ENCODE results near the gene KRT20. TPM values are rescaled to one million over a fixed set of nuclear protein-coding genes. Genes with fewer than 3 reads are reported as not detected.

The KRT20 gene
- total RNA-seq, 1 experiment from 2014 or later, result not detected

- no peak for TF ChIP-seq CTCF (conservative IDR thresholded peaks at IDR 0.05)
- Histone ChIP-seq H4K5ac (ENCODE audit: insufficient read length, low read depth, low read length) (no peak overlapping the region), H2AK5ac (ENCODE audit: insufficient read length, low read length) (no peak overlapping the region), H3K14ac (ENCODE audit: insufficient read depth, low read length) (no peak overlapping the region), H3K27me3 (ENCODE audit: insufficient read depth, low read length) (no peaks in the 10 kb centered on the region), H3K23me2 (ENCODE audit: insufficient read length, low read depth, low read length, poor library complexity, severe bottlenecking) (no peaks in the 10 kb centered on the region), H3K79me2 (ENCODE audit: insufficient read depth, low read length) (no peaks in the 10 kb centered on the region), H3K9ac (ENCODE audit: extremely low read depth, insufficient read length, low read length) (no peak overlapping the region), H3K9me3 (ENCODE audit: control insufficient read depth, low read depth, low read length) (no peaks in the 10 kb centered on the region), H3K56ac (ENCODE audit: insufficient read length, low read depth, low read length) (no peak overlapping the region), H2AFZ (ENCODE audit: low read length) (no peak overlapping the region), H4K20me1 (ENCODE audit: control insufficient read depth, insufficient read depth, insufficient read length) (no peaks in the 10 kb centered on the region), H2BK15ac (ENCODE audit: low read depth, low read length) (no peak overlapping the region), H4K91ac (ENCODE audit: insufficient read length, low read depth, low read length) (no peak overlapping the region), H3K27ac (ENCODE audit: insufficient read length, low read depth, low read length) (no peak overlapping the region), H3T11ph (ENCODE audit: low read length) (no peak overlapping the region), H2BK20ac (ENCODE audit: low read depth, low read length, poor library complexity, severe bottlenecking) (no peak overlapping the region), H3K4me1 (ENCODE audit: insufficient read depth, low read length) (0 out of 2 replicates have a peak, but pooled peaks cover 2% of the 10 kb centered on the region), H2BK5ac (ENCODE audit: insufficient read length, low read length) (no peak overlapping the region), H2BK120ac (ENCODE audit: low read depth, low read length, poor library complexity, severe bottlenecking) (no peak overlapping the region), H4K8ac (replicated peaks; ENCODE audit: insufficient read length, low read depth, low read length) (no peak overlapping the region), H3K79me1 (ENCODE audit: insufficient read depth, low read depth, low read length, poor library complexity, severe bottlenecking) (no peaks in the 10 kb centered on the region), H3K23ac (ENCODE audit: insufficient read length, low read depth, low read length) (no peak overlapping the region), H3K18ac (ENCODE audit: insufficient read length, low read depth, low read length) (no peak overlapping the region), H3K4ac (ENCODE audit: low read depth, low read length) (no peak overlapping the region), H2BK12ac (ENCODE audit: insufficient read length, low read depth, low read length) (no peak overlapping the region), H3K4me2 (ENCODE audit: insufficient read depth, insufficient read length, low read length) (no peak overlapping the region)
- Mint-ChIP-seq H3K27ac (no peak overlapping the region; a peak in 1 of 7 replicates), H3K36me3 (ENCODE audit: insufficient read depth in 1 of 3, low read depth in 3 of 3) (no peaks in the 10 kb centered on the region), H3K4me3 (no peak overlapping the region), H3K27me3 (ENCODE audit: low read depth) (peaks cover 4% of the 10 kb centered on the region), H3K9me3 (no peaks in the 10 kb centered on the region), H3K4me1 (peaks cover 14 to 35% of the 10 kb centered on the region in 2 experiments)
- DNase-seq, result no peak
- no CpG with 5 or more reads among the region's 1 CpG for WGBS (ENCODE audit: extremely low coverage, insufficient read length, low lambda C conversion rate)
These were observed 17.0 kb upstream of the KRT20 start for GRCh38 chr17:40901981-40902474.

Data from H9 (cell line).